ENCODE results near the gene SCG5.
A peak's percentile ranks its signal among the peaks of the same experiment; 100 is the strongest.

Gene SCG5

DNA sequence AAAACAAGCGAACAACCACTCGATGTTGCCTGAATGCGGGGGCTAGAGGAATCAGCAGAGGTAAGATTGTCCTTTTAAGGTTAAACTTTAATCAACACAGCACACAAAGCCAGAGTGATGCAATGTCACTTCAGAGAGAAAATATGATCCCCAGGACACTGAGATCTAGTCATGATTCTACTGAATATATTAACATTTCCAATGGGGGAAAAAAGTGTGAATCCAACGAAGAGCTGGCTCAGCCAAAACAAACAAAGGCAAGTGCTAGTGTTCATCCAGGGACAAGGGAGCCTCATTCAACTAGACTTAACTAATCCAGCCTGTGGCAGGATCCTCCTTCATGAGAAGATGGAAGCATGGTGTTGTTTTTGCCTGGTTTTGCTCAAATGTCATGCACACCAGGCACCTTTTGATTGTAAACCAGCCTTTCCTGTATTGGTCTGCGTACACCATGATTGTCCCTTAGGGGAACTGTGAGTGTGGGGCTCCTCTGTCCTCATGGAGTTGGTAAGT is 35.8 kb downstream of the SCG5 start (continued):
- TF ChIP-seq, protein P1, sequence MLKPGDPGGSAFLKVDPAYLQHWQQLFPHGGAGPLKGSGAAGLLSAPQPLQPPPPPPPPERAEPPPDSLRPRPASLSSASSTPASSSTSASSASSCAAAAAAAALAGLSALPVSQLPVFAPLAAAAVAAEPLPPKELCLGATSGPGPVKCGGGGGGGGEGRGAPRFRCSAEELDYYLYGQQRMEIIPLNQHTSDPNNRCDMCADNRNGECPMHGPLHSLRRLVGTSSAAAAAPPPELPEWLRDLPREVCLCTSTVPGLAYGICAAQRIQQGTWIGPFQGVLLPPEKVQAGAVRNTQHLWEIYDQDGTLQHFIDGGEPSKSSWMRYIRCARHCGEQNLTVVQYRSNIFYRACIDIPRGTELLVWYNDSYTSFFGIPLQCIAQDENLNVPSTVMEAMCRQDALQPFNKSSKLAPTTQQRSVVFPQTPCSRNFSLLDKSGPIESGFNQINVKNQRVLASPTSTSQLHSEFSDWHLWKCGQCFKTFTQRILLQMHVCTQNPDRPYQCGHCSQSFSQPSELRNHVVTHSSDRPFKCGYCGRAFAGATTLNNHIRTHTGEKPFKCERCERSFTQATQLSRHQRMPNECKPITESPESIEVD (tag by site-specific recombination; IDR thresholded peaks at IDR 0.05) = peak; percentile 53
- TF ChIP-seq, protein P2, sequence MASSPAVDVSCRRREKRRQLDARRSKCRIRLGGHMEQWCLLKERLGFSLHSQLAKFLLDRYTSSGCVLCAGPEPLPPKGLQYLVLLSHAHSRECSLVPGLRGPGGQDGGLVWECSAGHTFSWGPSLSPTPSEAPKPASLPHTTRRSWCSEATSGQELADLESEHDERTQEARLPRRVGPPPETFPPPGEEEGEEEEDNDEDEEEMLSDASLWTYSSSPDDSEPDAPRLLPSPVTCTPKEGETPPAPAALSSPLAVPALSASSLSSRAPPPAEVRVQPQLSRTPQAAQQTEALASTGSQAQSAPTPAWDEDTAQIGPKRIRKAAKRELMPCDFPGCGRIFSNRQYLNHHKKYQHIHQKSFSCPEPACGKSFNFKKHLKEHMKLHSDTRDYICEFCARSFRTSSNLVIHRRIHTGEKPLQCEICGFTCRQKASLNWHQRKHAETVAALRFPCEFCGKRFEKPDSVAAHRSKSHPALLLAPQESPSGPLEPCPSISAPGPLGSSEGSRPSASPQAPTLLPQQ (tag by site-specific recombination; IDR thresholded peaks at IDR 0.05) = no peak

DNA sequence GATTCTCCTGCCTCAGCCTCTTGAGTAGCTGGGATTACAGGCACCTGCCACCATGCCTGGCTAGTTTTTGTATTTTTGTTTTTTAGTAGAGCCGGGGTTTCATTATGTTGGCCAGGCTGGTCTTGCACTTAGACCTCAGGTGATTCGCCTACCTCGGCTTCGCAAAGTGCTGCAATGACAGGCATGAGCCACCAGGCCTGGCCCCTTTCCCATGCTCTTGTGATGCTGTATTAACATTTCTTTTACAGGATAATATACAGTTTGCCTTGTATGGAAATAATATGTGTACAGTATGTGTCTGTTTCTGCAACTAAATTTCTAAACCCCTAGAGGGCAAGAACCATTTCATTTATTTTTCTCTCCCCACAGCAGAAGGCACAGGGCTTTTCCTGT is 37.8 kb downstream of the SCG5 start:
- Histone ChIP-seq H3K9me3 (ENCODE audit: control insufficient read depth, insufficient read depth, low read depth, low read length) (no peaks in the 10 kb centered on the region), H3K4me1 (ENCODE audit: control insufficient read depth, insufficient read depth, low read length) (peaks cover 2% of the 10 kb centered on the region; the same call in 1 of the 2 replicates), H3K36me3 (ENCODE audit: control insufficient read depth in 2 of 2, insufficient read depth in 1 of 2, low read length in 2 of 2) (no peaks in the 10 kb centered on the region), H3K4me3 (ENCODE audit: low read depth, low read length) (no peak overlapping the region), H3K27ac (ENCODE audit: extremely low read depth, low read depth, low read length) (no peak overlapping the region)
- ChIA-PET POLR2A (interaction anchor here (0.7 kb wide), 1 partner anchor 9 kb away, joined by 5 read pairs; no protein-coding TSS in a partner anchor), CTCF (no interaction called here)
- TF ChIP-seq, protein P3, sequence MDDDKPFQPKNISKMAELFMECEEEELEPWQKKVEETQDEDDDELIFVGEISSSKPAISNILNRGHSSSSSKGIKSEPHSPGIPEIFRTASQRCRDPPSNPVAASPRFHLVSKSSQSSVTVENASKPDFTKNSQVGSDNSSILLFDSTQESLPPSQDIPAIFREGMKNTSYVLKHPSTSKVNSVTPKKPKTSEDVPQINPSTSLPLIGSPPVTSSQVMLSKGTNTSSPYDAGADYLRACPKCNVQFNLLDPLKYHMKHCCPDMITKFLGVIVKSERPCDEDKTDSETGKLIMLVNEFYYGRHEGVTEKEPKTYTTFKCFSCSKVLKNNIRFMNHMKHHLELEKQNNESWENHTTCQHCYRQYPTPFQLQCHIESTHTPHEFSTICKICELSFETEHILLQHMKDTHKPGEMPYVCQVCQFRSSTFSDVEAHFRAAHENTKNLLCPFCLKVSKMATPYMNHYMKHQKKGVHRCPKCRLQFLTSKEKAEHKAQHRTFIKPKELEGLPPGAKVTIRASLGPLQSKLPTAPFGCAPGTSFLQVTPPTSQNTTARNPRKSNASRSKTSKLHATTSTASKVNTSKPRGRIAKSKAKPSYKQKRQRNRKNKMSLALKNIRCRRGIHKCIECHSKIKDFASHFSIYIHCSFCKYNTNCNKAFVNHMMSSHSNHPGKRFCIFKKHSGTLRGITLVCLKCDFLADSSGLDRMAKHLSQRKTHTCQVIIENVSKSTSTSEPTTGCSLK (tag by site-specific recombination; IDR thresholded peaks at IDR 0.05) = no peak

DNA sequence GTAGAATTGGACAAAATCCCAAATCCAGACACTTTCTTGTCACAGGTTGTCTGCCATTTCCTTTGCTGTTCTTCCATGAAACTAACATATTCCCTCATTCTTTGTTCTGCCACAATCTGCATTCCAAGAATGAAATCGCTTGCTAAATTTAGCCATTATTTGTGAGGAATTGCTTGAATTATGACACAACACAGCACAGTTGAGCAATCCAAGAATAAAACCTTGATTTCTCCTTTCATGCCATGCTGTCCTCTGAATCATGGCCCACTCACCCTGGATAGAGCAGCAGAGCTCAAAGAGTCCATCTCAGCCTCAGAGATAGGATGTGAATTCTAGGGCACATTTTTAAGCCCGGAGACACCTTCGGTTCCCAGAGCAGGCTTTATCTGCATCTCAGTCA is 41.1 kb downstream of the SCG5 start:
- Histone ChIP-seq H3K4me3 (ENCODE audit: low read depth, low read length) (no peak overlapping the region), H3K36me3 (ENCODE audit: control insufficient read depth in 2 of 2, insufficient read depth in 1 of 2, low read length in 2 of 2) (no peaks in the 10 kb centered on the region), H3K9me3 (ENCODE audit: control insufficient read depth, insufficient read depth, low read depth, low read length) (no peaks in the 10 kb centered on the region), H3K4me1 (ENCODE audit: control insufficient read depth, insufficient read depth, low read length) (no peaks in the 10 kb centered on the region), H3K27ac (ENCODE audit: extremely low read depth, low read depth, low read length) (no peak overlapping the region)
- ChIA-PET CTCF (interaction anchor here (0.8 to 2.2 kb wide), 3 partner anchors 13 to 325 kb away, joined by 3 to 7 read pairs (median 4); no protein-coding TSS in a partner anchor), POLR2A (no interaction called here)
- no peak for TF ChIP-seq ZFP37 (tag by site-specific recombination; IDR thresholded peaks at IDR 0.05)
- TF ChIP-seq RBAK (tag by site-specific recombination; IDR thresholded peaks at IDR 0.05) = no peak
- no peak for TF ChIP-seq HOXA7 (CRISPR knock-in tag; IDR thresholded peaks at IDR 0.05; ENCODE audit: borderline replicate concordance)
- TF ChIP-seq ZNF600 (tag by site-specific recombination; IDR thresholded peaks at IDR 0.05) = no peak
- TF ChIP-seq ZNF48 (tag by site-specific recombination; IDR thresholded peaks at IDR 0.05) = no peak
- no peak for TF ChIP-seq ZNF677 (tag by site-specific recombination; IDR thresholded peaks at IDR 0.05)
- TF ChIP-seq ZNF514 (tag by site-specific recombination; IDR thresholded peaks at IDR 0.05) = no peak
- TF ChIP-seq, protein P4, sequence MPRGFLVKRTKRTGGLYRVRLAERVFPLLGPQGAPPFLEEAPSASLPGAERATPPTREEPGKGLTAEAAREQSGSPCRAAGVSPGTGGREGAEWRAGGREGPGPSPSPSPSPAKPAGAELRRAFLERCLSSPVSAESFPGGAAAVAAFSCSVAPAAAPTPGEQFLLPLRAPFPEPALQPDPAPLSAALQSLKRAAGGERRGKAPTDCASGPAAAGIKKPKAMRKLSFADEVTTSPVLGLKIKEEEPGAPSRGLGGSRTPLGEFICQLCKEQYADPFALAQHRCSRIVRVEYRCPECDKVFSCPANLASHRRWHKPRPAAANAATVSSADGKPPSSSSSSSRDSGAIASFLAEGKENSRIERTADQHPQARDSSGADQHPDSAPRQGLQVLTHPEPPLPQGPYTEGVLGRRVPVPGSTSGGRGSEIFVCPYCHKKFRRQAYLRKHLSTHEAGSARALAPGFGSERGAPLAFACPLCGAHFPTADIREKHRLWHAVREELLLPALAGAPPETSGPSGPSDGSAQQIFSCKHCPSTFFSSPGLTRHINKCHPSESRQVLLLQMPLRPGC (tag by site-specific recombination; IDR thresholded peaks at IDR 0.05) = no peak
- TF ChIP-seq ZNF830 (tag by site-specific recombination; IDR thresholded peaks at IDR 0.05; ENCODE audit: low read depth) = no peak
- no peak for TF ChIP-seq OVOL3 (tag by site-specific recombination; IDR thresholded peaks at IDR 0.05)
- TF ChIP-seq, protein P5, sequence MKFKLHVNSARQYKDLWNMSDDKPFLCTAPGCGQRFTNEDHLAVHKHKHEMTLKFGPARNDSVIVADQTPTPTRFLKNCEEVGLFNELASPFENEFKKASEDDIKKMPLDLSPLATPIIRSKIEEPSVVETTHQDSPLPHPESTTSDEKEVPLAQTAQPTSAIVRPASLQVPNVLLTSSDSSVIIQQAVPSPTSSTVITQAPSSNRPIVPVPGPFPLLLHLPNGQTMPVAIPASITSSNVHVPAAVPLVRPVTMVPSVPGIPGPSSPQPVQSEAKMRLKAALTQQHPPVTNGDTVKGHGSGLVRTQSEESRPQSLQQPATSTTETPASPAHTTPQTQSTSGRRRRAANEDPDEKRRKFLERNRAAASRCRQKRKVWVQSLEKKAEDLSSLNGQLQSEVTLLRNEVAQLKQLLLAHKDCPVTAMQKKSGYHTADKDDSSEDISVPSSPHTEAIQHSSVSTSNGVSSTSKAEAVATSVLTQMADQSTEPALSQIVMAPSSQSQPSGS (tag by site-specific recombination; IDR thresholded peaks at IDR 0.05; ENCODE audit: low read depth) = no peak
- TF ChIP-seq ZNF610 (tag by site-specific recombination; IDR thresholded peaks at IDR 0.05; ENCODE audit: borderline replicate concordance) = no peak
